ENCODE data around the gene FMNL2.

DNA sequence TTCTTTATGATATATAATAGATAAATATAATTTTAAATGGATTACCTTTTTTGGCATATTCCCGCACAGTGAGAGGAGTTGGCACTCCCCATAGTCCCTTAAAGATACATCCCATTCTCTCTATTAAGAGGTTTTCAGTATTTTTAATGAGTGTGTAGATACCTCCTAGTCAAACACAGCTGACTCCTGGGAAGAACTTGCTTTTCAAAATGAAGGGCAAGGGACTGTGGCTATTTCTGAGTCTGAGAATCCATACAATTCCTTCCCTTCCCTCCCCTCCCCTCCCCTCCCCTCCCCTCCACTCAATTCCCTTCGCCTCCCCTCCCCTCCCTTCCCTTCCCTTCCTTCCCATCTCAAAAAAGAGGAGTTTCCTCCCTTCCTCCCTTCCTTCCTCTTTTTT is 288.8 kb downstream of the FMNL2 start:
- TF ChIP-seq, protein P1, sequence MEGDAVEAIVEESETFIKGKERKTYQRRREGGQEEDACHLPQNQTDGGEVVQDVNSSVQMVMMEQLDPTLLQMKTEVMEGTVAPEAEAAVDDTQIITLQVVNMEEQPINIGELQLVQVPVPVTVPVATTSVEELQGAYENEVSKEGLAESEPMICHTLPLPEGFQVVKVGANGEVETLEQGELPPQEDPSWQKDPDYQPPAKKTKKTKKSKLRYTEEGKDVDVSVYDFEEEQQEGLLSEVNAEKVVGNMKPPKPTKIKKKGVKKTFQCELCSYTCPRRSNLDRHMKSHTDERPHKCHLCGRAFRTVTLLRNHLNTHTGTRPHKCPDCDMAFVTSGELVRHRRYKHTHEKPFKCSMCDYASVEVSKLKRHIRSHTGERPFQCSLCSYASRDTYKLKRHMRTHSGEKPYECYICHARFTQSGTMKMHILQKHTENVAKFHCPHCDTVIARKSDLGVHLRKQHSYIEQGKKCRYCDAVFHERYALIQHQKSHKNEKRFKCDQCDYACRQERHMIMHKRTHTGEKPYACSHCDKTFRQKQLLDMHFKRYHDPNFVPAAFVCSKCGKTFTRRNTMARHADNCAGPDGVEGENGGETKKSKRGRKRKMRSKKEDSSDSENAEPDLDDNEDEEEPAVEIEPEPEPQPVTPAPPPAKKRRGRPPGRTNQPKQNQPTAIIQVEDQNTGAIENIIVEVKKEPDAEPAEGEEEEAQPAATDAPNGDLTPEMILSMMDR (IDR thresholded peaks at IDR 0.05) = no peak
- TF ChIP-seq POLR2AphosphoS5 (IDR thresholded peaks at IDR 0.05; ENCODE audit: low read depth, low read length) = no peak
- no peak for TF ChIP-seq TCF7L2 (IDR thresholded peaks at IDR 0.05; ENCODE audit: low read depth, low read length)

Data from Panc1 (cell line).